Measurements from ENCODE around the gene RAPGEF6.

Gene RAPGEF6

DNA sequence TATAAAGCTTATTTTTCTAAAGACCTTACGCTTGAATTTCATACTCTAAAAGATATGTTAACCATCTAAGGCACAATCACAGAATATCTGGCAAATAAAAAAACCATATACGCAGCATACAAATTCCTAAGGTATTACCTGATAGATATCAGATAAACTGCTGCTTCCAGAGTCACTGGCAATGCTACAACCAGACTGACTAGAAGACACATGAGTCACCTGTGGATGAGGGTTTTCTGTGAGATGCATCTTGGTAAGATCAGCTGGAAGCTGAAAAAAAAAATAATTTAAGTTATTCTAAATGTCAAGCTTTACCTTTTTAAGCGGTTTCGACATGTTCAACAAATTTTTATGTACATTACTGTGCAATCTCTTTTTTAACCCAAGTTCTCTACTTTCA lies 113.8 kb downstream of the RAPGEF6 start:
- no peaks in the 10 kb centered on the region for H3K9me3 ChIP-seq (replicated peaks; ENCODE audit: low read length)
- peaks cover 3% of the 10 kb centered on the region for H3K36me3 ChIP-seq (ENCODE audit: insufficient read depth, low read length)
- H3K27me3 ChIP-seq (ENCODE audit: control insufficient read depth, insufficient read depth, low read length), result no peaks in the 10 kb centered on the region
- no peak overlapping the region for H3K4me3 ChIP-seq (ENCODE audit: low read length)
- no peak overlapping the region for H3K4me2 ChIP-seq (ENCODE audit: low read length)
- H3K9ac ChIP-seq (ENCODE audit: low read depth, low read length), result no peak overlapping the region
- H3K4me1 ChIP-seq (ENCODE audit: control insufficient read depth, insufficient read depth, low read length), result no peaks in the 10 kb centered on the region

DNA sequence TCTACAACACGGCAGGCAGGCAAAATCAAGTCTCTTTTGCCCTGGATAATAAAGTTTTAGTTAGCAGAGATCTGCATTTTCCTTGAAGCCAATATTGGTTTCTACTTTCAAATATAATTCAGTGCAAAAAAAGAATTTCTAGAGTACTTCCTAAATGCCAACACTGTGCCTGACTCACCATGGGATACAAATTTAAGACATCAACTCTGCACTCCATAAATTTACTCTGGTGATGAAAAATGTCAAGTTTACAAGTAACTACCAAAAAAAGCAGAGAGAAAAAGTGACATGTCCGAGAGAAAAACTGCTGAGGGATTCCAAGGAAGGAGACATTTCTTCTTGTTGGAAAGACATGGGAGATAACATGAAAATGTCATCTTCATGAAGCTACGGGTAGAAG lies 119.7 kb downstream of the RAPGEF6 start:
- H3K9ac ChIP-seq (ENCODE audit: low read depth, low read length), result no peak overlapping the region
- H3K9me3 ChIP-seq (replicated peaks; ENCODE audit: low read length), result no peaks in the 10 kb centered on the region
- H3K4me1 ChIP-seq (ENCODE audit: control insufficient read depth, insufficient read depth, low read length), result peaks cover 13% of the 10 kb centered on the region
- H3K4me3 ChIP-seq (ENCODE audit: low read length), result no peak overlapping the region
- H3K36me3 ChIP-seq (ENCODE audit: insufficient read depth, low read length), result no peaks in the 10 kb centered on the region
- H3K27me3 ChIP-seq (ENCODE audit: control insufficient read depth, insufficient read depth, low read length), result no peaks in the 10 kb centered on the region
- H3K4me2 ChIP-seq (ENCODE audit: low read length), result peak overlapping the region; percentile 20

DNA sequence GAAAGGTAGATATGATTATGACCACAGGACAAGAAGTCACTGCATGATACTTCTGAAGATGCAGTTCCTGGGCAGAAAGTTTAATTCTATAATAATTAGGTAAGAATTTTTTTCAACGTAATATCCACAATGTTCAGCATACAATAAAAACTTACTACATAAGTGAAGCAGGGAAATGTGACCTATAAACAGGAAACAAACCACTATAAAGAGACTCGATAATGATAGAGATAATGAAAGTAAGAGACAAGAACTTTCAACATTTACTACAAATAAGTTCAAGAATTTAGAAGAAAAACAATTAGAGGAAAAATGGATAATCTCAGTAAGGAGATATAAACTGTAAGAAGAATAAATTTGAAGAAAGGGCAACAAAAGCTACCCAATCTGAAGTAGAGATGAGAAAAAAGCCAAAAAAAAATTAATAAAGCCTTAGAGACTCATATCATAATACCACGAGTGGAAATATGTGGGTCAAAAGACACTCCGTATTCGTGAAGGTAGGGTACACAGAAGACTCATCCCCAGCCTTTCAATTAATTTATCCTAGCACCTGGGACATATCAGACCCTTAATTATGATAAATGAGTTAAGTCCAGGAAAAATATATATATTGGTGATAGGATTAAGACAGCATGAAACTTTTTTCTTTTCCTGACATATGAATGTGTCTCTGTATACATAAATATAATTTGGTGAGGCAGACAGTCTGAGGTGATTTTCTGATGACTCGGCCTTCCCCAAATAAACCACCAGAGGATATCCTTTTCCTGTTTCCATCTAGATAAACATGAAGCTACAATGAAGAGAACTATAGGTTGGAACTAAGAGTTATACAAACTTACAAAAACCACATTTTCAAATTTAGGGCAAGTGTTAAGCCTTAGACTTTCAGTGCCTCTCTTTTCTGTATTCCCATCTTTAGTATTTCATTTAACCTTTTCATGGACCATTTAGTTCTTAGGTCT lies 120.4 kb downstream of the RAPGEF6 start:
- no peak overlapping the region for H3K9ac ChIP-seq (ENCODE audit: low read depth, low read length)
- peak overlapping the region; percentile 20 for H3K4me2 ChIP-seq (ENCODE audit: low read length)
- H3K27me3 ChIP-seq (ENCODE audit: control insufficient read depth, insufficient read depth, low read length), result no peaks in the 10 kb centered on the region
- H3K9me3 ChIP-seq (replicated peaks; ENCODE audit: low read length), result no peaks in the 10 kb centered on the region
- H3K4me1 ChIP-seq (ENCODE audit: control insufficient read depth, insufficient read depth, low read length), result peaks cover 13% of the 10 kb centered on the region
- no peak overlapping the region for H3K4me3 ChIP-seq (ENCODE audit: low read length)
- no peaks in the 10 kb centered on the region for H3K36me3 ChIP-seq (ENCODE audit: insufficient read depth, low read length)

DNA sequence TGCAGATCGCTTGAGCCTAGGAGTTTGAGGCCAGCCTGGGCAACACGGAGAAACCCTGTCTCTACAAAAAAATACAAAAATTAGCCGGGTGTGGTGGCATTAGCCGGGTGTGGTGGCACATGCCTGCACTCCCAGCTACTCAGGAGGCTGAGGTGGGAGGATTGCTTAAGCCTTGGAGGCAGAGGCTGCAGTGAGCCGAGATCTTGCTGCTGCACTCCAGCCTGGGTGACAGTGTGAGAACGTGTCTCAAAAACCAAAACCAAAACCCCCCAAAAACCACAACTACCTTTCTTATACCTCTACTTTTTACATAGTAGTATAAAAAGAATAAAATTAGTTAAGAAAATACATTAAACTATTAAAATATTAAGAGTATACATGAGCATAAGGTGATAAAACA lies 121.2 kb downstream of the RAPGEF6 start:
- Histone ChIP-seq H3K4me3 (ENCODE audit: low read length) (no peak overlapping the region), H3K27me3 (ENCODE audit: control insufficient read depth, insufficient read depth, low read length) (no peaks in the 10 kb centered on the region), H3K9ac (ENCODE audit: low read depth, low read length) (no peak overlapping the region), H3K9me3 (replicated peaks; ENCODE audit: low read length) (no peaks in the 10 kb centered on the region), H3K4me1 (ENCODE audit: control insufficient read depth, insufficient read depth, low read length) (peaks cover 13% of the 10 kb centered on the region), H3K4me2 (ENCODE audit: low read length) (no peak overlapping the region), H3K36me3 (ENCODE audit: insufficient read depth, low read length) (no peaks in the 10 kb centered on the region)

DNA sequence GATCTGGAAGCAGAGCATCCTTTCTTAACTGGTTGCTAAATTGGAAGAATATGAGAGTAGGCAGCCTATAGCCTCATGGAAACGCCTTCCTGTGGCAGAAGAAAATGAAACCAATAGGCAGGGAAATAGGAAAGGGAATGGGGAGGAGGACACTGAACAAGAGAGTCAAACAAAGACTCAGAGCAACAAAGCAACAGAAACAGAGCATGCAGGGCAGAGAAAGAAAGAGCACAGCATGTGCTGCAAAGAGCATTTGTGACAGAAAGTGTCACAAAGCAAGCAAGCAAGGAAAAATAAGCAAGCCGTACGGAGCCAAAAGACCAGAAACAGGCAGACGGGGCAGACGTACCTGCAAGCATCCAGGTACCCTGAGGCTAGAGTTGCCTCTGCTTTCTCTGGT lies 123.1 kb downstream of the RAPGEF6 start:
- peaks cover 13% of the 10 kb centered on the region for H3K4me1 ChIP-seq (ENCODE audit: control insufficient read depth, insufficient read depth, low read length)
- H3K36me3 ChIP-seq (ENCODE audit: insufficient read depth, low read length), result no peaks in the 10 kb centered on the region
- H3K4me2 ChIP-seq (ENCODE audit: low read length), result no peak overlapping the region
- H3K4me3 ChIP-seq (ENCODE audit: low read length), result no peak overlapping the region
- no peak overlapping the region for H3K9ac ChIP-seq (ENCODE audit: low read depth, low read length)
- no peaks in the 10 kb centered on the region for H3K9me3 ChIP-seq (replicated peaks; ENCODE audit: low read length)
- H3K27me3 ChIP-seq (ENCODE audit: control insufficient read depth, insufficient read depth, low read length), result no peaks in the 10 kb centered on the region

DNA sequence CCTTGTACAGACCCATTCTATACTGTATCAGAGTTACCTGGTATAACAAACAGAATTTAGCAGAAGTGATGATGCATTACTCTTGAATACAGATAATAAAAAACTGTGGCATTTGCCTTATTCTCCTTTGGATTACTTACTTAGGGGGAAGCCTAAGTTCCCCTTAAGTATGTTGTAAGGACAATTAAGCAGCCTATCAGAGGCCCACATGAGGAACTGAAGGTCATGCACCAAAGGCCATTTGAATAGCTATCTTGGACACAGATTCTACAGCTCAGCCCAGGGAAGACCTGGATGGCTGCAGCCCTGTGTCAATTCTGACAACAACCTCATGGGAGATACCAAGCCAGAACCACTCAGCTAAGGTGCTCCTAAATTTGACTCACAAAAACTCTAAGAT lies 125.2 kb downstream of the RAPGEF6 start:
- H3K4me3 ChIP-seq (ENCODE audit: low read length), result no peak overlapping the region
- peaks cover 14% of the 10 kb centered on the region for H3K4me1 ChIP-seq (ENCODE audit: control insufficient read depth, insufficient read depth, low read length)
- H3K9me3 ChIP-seq (replicated peaks; ENCODE audit: low read length), result no peaks in the 10 kb centered on the region
- no peaks in the 10 kb centered on the region for H3K36me3 ChIP-seq (ENCODE audit: insufficient read depth, low read length)
- H3K4me2 ChIP-seq (ENCODE audit: low read length), result no peak overlapping the region
- no peaks in the 10 kb centered on the region for H3K27me3 ChIP-seq (ENCODE audit: control insufficient read depth, insufficient read depth, low read length)
- no peak overlapping the region for H3K9ac ChIP-seq (ENCODE audit: low read depth, low read length)

DNA sequence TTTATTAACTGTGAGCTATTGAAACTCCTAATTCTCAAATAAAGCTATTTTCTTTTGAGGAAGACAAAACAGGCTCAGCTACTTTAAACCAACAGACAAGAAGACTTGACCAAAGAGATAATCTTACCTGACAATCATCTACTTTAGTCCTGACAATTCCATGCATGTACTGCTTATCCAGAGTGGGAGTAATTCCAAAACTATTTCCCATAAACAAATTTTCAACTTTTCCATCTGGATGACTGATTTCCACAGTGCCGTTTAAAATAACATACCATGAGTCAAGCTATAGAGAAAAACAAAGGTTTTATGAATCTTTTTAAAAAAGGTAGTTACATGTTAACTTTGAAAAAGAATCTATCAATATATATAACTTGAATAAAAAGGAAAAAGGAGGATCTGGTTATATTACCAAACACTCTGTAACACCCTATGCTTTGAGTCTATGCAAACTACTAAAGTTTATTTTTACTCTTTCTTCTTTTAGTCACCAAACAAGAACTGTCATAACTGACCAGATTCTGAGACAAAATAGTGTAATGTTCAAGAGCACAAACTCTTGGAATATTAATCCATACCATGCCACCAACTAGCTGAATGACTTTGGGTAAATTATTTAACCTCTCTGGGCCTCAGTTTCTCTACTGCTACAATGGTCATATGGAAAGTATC lies 129.7 kb downstream of the RAPGEF6 start:
- H3K4me1 ChIP-seq (ENCODE audit: control insufficient read depth, insufficient read depth, low read length), result peaks cover 8% of the 10 kb centered on the region
- no peak overlapping the region for H3K9ac ChIP-seq (ENCODE audit: low read depth, low read length)
- no peaks in the 10 kb centered on the region for H3K9me3 ChIP-seq (replicated peaks; ENCODE audit: low read length)
- H3K4me2 ChIP-seq (ENCODE audit: low read length), result no peak overlapping the region
- no peaks in the 10 kb centered on the region for H3K27me3 ChIP-seq (ENCODE audit: control insufficient read depth, insufficient read depth, low read length)
- peaks cover 3% of the 10 kb centered on the region for H3K36me3 ChIP-seq (ENCODE audit: insufficient read depth, low read length)
- no peak overlapping the region for H3K4me3 ChIP-seq (ENCODE audit: low read length)

DNA sequence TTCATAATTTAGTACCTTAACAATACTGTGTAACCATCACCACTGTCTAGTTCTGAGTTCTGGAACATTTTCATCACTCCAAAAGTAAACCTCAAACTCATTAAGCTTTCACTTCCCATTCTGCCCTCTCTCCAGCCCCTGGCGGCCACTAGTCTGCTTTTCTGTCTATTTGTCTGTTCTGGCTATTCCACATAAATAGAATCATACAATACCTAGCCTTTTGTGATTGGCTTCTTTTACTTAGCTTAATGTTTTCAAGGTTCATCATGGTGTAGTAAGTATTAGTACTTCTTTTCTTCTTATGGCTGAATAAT lies 138.7 kb downstream of the RAPGEF6 start:
- H3K27me3 ChIP-seq (ENCODE audit: control insufficient read depth, insufficient read depth, low read length), result no peaks in the 10 kb centered on the region
- no peaks in the 10 kb centered on the region for H3K9me3 ChIP-seq (replicated peaks; ENCODE audit: low read length)
- H3K36me3 ChIP-seq (ENCODE audit: insufficient read depth, low read length), result peaks cover 18% of the 10 kb centered on the region
- H3K4me3 ChIP-seq (ENCODE audit: low read length), result no peak overlapping the region
- H3K4me1 ChIP-seq (ENCODE audit: control insufficient read depth, insufficient read depth, low read length), result peaks cover 11% of the 10 kb centered on the region
- no peak overlapping the region for H3K4me2 ChIP-seq (ENCODE audit: low read length)
- H3K9ac ChIP-seq (ENCODE audit: low read depth, low read length), result no peak overlapping the region

DNA sequence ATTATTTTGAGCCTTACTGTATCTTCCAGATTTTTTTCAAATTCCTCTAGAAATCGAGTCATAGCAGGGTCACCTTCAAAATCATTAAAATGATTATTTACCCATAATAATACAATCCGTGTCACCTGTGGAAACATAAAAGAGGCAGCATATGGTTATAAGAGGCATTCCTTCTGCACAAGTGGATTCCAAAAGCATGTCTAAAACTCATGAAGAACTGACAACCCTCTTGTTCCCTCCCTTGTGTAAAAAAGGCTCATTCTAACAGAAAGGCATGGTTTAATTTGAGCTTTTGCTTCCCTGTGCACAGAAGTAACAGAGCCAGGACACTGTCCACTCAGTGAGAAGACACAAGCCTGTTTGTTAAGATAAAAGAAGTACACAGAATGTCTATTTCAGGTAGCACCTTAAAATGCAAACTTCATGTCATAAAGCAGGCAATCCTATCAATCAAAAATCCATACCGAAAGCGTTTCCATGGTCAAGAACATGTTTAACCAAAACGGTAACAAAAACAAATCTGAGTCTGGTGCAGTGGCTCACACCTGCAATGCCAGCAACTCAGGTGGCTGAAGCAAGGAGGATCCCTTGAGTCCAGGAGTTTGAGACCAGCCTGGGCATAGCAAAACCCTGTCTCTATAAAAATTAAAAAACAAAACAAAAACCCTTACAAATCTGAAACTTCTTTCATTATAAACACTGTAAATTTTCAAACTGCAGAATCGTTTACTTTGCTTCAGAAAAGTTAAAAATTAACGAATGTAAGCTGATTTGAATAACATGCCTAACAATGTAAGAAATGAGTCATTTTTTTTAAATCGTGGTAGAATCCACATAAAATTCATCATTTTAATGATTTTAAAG lies 139.3 kb downstream of the RAPGEF6 start:
- Histone ChIP-seq H3K27me3 (ENCODE audit: control insufficient read depth, insufficient read depth, low read length) (no peaks in the 10 kb centered on the region), H3K4me3 (ENCODE audit: low read length) (no peak overlapping the region), H3K36me3 (ENCODE audit: insufficient read depth, low read length) (peaks cover 18% of the 10 kb centered on the region), H3K4me2 (ENCODE audit: low read length) (no peak overlapping the region), H3K9me3 (replicated peaks; ENCODE audit: low read length) (no peaks in the 10 kb centered on the region), H3K9ac (ENCODE audit: low read depth, low read length) (no peak overlapping the region), H3K4me1 (ENCODE audit: control insufficient read depth, insufficient read depth, low read length) (peaks cover 11% of the 10 kb centered on the region)

DNA sequence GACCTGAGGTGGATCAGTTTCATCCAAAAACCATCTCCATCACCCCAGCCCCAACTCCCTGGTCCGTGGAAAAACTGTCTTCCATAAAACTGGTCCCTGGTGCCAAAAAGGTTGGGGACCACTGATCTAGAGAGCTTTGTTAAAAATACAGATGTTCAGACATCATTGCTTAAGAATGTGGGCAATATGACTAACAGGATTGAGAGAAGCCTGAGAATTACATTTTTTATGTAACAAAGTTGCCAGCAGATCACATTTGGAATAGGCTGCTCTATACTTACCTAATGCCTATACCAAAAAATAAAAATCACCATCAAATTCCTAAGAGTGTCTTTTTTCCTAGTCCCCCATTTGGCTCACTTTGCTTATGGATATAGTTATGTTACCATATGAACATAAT lies 143.3 kb downstream of the RAPGEF6 start:
- Histone ChIP-seq H3K4me1 (ENCODE audit: control insufficient read depth, insufficient read depth, low read length) (peaks cover 25% of the 10 kb centered on the region), H3K9ac (ENCODE audit: low read depth, low read length) (no peak overlapping the region), H3K9me3 (replicated peaks; ENCODE audit: low read length) (no peaks in the 10 kb centered on the region), H3K27me3 (ENCODE audit: control insufficient read depth, insufficient read depth, low read length) (no peaks in the 10 kb centered on the region), H3K36me3 (ENCODE audit: insufficient read depth, low read length) (peaks cover 17% of the 10 kb centered on the region), H3K4me3 (ENCODE audit: low read length) (no peak overlapping the region), H3K4me2 (ENCODE audit: low read length) (no peak overlapping the region)

DNA sequence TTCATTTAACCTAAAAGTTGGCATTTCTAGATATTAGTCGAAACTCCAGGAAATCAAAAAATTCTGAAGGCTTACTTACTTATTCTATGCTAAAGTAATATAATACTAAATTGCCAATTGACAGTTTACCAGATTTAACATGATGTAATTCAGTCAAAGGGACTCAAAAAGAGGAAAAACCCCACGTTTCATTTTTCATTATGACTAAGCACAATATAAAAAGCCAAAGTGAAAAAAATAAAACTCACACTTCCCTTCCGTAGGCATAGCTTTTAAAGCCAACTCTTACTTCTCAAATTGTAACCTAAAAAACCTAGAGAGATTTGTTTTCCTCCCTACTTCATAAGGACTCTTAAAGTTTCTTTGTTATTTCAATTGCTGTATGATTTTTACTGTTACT lies 146.6 kb downstream of the RAPGEF6 start:
- H3K27me3 ChIP-seq (ENCODE audit: control insufficient read depth, insufficient read depth, low read length), result no peaks in the 10 kb centered on the region
- H3K9me3 ChIP-seq (replicated peaks; ENCODE audit: low read length), result no peaks in the 10 kb centered on the region
- peak overlapping the region; percentile 68 for H3K9ac ChIP-seq (ENCODE audit: low read depth, low read length)
- peaks cover 25% of the 10 kb centered on the region for H3K4me1 ChIP-seq (ENCODE audit: control insufficient read depth, insufficient read depth, low read length)
- H3K4me2 ChIP-seq (ENCODE audit: low read length), result peak overlapping the region; percentile 60
- H3K36me3 ChIP-seq (ENCODE audit: insufficient read depth, low read length), result peaks cover 5% of the 10 kb centered on the region
- H3K4me3 ChIP-seq (ENCODE audit: low read length), result no peak overlapping the region
